Neutrophil (primary cell): ENCODE results near the gene THBS3.
"Not testable (repeated sequence)": the region's sequence is repeated elsewhere in the genome, so short reads cannot be mapped to it uniquely, and the experiment has no call there.

Experiments
- H3K27ac ChIP-seq: fragments of 200-600 bp; sonication (generic); 2 replicates; pipeline ENCODE4 v1.5.1; 2016; ENCODE audit warnings: mild to moderate bottlenecking, moderate library complexity
- H3K27me3 ChIP-seq: fragments of 200-600 bp; sonication (generic); 2 replicates; pipeline ENCODE4 v1.6.0; 2016; ENCODE audit warnings: mild to moderate bottlenecking
- H3K36me3 ChIP-seq: fragments of 200-600 bp; sonication (generic); 2 replicates; pipeline ENCODE4 v1.5.1; 2017
- H3K4me1 ChIP-seq, 2 experiments: fragments of 200-600 bp in 1 of 2; sonication (generic) in 1 of 2; 1 replicate in 1 of 2; 2 replicates in 1 of 2; pipeline versions ENCODE4 v1.5.1 to v1.6.1; 2013 to 2016; ENCODE audit warnings: low read depth in 1 of 2, low read length in 1 of 2, mild to moderate bottlenecking in 1 of 2, moderate library complexity in 1 of 2; ENCODE audit not compliant: control insufficient read depth in 1 of 2, insufficient read depth in 1 of 2
- H3K4me3 ChIP-seq, 2 experiments: fragments of 200-600 bp in 1 of 2; sonication (generic) in 1 of 2; 1 replicate in 1 of 2; 2 replicates in 1 of 2; pipeline ENCODE4 v1.5.1; 2013 to 2016; ENCODE audit warnings: low read depth in 1 of 2, low read length in 1 of 2, mild to moderate bottlenecking in 1 of 2, moderate library complexity in 1 of 2
- H3K9me3 ChIP-seq: fragments of 200-600 bp; sonication (generic); 2 replicates; pipeline ENCODE4 v1.5.1; 2016
- TF ChIP-seq, protein P1 (sequence below): fragments of 200-600 bp; sonication (generic); IDR thresholded peaks from 2 replicates; pipeline ENCODE4 v1.5.1; 2016; ENCODE audit warnings: antibody characterized with exemption

THBS3 gene

DNA sequence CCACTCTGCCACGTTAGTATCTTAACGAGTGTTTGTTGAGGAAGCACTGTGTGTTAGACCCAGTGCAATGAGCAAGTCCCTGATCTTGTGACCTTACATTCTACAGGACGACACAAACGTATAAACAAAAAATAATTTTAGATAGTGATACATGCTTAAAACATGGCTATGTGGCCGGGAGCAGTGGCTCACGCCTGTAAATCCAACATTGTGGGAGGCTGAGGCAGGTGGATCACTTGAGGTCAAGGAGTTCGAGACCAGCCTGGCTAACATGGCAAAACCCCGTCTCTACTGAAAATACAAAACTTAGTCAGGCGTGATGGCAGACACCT, 20.4 kb upstream of the THBS3 start:
- Histone ChIP-seq H3K9me3 (no peaks in the 10 kb centered on the region), H3K27ac (peak overlapping the region; percentile 80), H3K27me3 (no peaks in the 10 kb centered on the region), H3K36me3 (peaks cover 7% of the 10 kb centered on the region), H3K4me3 (peak overlapping the region; percentile 78), H3K4me1 (peaks cover 50 to 62% of the 10 kb centered on the region in 2 experiments)
- TF ChIP-seq, protein P1, sequence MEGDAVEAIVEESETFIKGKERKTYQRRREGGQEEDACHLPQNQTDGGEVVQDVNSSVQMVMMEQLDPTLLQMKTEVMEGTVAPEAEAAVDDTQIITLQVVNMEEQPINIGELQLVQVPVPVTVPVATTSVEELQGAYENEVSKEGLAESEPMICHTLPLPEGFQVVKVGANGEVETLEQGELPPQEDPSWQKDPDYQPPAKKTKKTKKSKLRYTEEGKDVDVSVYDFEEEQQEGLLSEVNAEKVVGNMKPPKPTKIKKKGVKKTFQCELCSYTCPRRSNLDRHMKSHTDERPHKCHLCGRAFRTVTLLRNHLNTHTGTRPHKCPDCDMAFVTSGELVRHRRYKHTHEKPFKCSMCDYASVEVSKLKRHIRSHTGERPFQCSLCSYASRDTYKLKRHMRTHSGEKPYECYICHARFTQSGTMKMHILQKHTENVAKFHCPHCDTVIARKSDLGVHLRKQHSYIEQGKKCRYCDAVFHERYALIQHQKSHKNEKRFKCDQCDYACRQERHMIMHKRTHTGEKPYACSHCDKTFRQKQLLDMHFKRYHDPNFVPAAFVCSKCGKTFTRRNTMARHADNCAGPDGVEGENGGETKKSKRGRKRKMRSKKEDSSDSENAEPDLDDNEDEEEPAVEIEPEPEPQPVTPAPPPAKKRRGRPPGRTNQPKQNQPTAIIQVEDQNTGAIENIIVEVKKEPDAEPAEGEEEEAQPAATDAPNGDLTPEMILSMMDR: no peak

DNA sequence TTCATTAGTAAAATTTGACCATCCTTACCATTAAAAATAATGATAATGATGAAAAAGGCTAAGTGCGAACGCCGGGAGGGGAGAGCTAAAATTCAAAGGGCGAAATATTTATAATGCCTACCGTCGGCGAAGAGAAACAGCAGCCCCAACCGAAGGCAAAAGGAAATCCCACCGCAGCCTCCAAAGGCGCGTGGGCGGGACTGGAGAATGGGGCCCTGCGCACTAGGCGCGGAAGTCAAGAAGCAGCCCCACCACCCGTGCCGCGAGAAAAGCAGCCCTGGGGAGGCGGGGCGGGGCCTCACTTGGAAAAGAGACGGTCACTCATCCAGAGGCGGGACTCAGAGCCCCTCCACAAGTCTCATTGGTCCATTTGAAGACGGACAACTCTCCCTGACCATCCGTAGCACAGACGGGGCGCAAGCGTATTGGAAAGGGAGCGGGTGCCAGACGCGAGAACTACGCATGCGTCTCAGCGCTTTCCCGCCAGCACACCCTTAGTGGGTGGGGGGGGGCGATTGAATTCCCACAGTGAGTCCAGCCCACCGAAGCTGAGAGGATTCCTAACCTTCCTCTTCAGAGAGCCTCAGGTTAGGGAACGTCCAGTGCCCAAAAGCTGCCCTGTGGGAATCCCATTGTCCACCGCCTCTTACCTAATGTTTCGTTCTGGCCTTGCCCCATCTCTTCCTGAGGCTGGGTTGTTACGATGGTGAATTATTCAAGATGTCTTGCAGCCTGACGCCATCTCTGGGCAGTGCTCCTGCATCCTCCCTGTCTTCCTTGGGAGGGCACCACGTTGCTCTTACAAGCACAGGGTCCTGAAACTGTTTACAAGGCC, 19.8 kb upstream of the THBS3 start:
- Histone ChIP-seq H3K4me3 (peak overlapping the region; percentile 78), H3K9me3 (no peaks in the 10 kb centered on the region), H3K27me3 (no peaks in the 10 kb centered on the region), H3K4me1 (peaks cover 56 to 67% of the 10 kb centered on the region in 2 experiments), H3K36me3 (peaks cover 3% of the 10 kb centered on the region), H3K27ac (peak overlapping the region; percentile 80)
- TF ChIP-seq, protein P1: peak; percentile 50

DNA sequence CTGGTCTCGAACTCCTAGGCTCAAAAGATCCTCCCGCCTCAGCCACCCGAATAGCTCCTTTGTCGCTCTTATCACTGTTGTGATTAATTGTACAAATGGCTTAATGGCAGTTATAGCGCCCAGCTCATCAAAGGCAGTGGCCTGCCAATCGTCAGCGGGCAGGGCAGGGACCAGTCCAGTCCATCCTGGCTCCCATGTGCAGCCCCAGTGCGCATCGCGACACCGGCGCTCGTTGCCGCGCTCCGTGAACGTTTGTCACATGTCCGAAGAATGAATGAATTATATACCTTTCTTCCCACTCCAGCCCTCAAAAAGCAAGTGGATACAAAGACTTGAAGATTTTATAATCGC, 19.2 kb upstream of the THBS3 start:
- Histone ChIP-seq H3K36me3 (no peaks in the 10 kb centered on the region), H3K27me3 (no peaks in the 10 kb centered on the region), H3K4me3 (peak overlapping the region; percentile 78), H3K4me1 (peaks cover 62 to 72% of the 10 kb centered on the region in 2 experiments), H3K27ac (peak overlapping the region; percentile 80), H3K9me3 (no peaks in the 10 kb centered on the region)
- TF ChIP-seq, protein P1: no peak

DNA sequence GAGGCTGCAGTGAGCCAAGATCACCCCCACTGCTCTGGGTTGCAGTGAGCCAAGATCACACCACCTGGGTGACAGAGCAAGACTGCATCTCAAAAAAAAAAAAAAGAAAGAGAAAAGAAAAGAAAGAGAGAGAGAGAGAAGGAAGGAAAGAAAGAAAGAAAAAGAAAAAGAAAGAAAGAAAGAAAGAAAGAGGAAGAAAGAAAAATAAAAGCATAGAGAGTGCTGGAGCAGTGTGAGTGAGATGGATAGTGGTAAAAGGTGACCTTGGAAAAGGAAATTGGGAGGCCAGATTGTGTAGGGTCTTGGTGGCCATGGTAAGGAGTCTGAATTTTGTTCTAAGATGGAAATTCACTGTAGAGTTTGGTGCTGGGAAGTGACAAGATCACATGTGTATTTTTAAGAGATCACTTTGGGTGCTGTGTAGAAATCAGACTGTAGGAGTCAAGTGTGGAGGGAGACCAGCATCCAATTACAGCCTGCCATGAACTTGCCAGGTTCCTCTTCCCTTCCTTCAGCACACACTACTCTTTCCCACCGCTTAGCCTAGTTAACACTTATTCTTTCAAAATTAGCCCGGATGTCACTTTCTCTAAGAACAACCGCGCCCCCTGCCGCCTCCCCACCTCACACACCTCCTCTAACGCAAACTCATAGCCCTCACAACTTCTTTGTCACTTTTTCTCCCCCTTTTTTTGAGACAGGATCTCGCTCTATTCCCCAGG, 18.7 kb upstream of the THBS3 start:
- TF ChIP-seq, protein P1: peak; percentile 84
- Histone ChIP-seq H3K9me3 (no peaks in the 10 kb centered on the region), H3K4me1 (peaks cover 67 to 77% of the 10 kb centered on the region in 2 experiments), H3K4me3 (peak overlapping the region; percentile 78), H3K27me3 (no peaks in the 10 kb centered on the region), H3K27ac (peak overlapping the region; percentile 80), H3K36me3 (no peaks in the 10 kb centered on the region)

DNA sequence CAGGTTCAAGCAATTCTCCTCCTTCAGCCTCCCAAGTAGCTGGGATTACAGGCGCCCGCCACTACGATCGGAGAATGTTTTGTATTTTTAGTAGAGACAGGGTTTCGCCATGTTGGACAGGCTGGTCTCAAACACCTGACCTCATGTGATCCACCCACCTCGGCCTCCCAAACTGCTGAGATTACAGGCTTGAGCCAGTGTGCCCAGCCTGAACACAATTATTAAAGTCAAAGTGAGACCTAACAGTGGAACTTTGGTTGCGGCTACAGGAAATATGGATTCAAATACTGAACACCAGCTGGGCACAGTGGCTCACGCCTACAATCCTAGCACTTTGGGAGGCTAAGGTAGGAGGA, 17.7 kb upstream of the THBS3 start:
- Histone ChIP-seq H3K4me1 (peaks cover 74 to 79% of the 10 kb centered on the region in 2 experiments), H3K27ac (peak overlapping the region; percentile 80)
- H3K9me3 ChIP-seq, H3K27me3 ChIP-seq, H3K36me3 ChIP-seq, H3K4me3 ChIP-seq: not testable (repeated sequence)

DNA sequence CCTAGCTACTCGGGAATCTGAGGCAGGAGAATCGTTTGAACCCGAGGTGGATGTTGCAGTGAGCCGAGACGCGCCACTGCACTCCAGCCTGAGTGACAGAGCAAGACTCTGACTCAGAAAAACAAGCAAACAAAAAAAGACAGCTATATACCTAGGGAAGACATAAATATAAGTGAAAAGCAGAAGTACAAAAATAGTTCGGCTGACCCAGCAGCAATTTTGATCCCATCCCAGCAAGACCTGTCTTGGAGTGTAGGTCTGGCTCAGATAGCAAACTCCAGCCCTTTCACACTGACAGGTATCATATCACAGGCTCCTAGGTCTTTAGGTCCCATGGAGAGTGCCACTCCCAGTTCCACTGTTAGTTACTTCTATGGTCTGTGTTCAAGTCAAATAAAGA, 15.3 kb upstream of the THBS3 start:
- TF ChIP-seq, protein P1: no peak
- H3K36me3 ChIP-seq: no peaks in the 10 kb centered on the region
- peaks cover 89 to 95% of the 10 kb centered on the region in 2 experiments for H3K4me1 ChIP-seq
- no peaks in the 10 kb centered on the region for H3K9me3 ChIP-seq
- H3K27ac ChIP-seq: peak overlapping the region; percentile 80
- H3K4me3 ChIP-seq: no peak overlapping the region
- H3K27me3 ChIP-seq: no peaks in the 10 kb centered on the region

DNA sequence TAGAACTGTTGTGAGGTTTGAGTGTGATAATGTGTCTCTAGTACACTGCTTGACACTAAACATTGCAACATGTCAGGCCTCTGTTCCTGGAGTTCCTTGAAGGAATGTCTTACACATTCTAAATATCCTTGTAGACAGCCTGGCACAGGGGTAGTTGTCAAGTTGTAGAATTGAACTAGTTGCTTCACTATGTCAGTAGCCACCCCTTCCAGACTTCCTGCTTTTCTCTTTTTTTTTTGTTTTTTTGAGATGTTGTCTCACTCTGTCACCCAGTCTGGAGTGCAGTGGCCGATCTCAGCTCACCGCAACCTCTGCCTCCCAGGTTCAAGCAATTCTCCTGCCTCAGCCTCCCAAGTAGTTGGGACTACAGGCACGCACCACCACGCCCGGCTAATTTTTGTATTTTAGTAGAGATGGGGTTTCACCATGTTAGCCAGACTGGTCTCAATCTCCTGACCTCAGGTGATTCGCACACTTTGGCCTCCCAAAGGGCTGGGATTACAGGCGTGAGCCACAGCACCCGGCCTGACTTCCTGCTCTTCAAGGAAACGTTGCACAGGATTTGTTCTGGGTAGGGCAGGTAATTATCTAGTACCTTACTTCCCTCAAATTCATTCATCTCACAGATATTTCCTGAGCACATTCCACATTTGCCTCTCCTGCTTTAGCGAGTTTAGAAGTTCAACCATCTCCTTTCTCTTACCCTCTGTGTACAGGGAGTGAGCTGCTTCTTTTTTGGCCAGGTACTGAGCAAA, 12.7 kb upstream of the THBS3 start:
- Histone ChIP-seq H3K4me1 (peaks cover 79 to 90% of the 10 kb centered on the region in 2 experiments), H3K27ac (peak overlapping the region; percentile 91), H3K4me3 (peak overlapping the region in 1 of 2 experiments; percentile 35)
- H3K27me3 ChIP-seq, H3K9me3 ChIP-seq, H3K36me3 ChIP-seq: not testable (repeated sequence)
